ENCODE measurements around the gene TBC1D10B.

- TF ChIP-seq POLR2A (IDR thresholded peaks at IDR 0.05) (no peak), EP300 (IDR thresholded peaks at IDR 0.05) (no peak)
- TF ChIP-seq, protein P1, sequence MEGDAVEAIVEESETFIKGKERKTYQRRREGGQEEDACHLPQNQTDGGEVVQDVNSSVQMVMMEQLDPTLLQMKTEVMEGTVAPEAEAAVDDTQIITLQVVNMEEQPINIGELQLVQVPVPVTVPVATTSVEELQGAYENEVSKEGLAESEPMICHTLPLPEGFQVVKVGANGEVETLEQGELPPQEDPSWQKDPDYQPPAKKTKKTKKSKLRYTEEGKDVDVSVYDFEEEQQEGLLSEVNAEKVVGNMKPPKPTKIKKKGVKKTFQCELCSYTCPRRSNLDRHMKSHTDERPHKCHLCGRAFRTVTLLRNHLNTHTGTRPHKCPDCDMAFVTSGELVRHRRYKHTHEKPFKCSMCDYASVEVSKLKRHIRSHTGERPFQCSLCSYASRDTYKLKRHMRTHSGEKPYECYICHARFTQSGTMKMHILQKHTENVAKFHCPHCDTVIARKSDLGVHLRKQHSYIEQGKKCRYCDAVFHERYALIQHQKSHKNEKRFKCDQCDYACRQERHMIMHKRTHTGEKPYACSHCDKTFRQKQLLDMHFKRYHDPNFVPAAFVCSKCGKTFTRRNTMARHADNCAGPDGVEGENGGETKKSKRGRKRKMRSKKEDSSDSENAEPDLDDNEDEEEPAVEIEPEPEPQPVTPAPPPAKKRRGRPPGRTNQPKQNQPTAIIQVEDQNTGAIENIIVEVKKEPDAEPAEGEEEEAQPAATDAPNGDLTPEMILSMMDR (IDR thresholded peaks at IDR 0.05) = no peak
These were observed 37.7 kb upstream of the TBC1D10B start for GRCh38 chr16:30407804-30408534.

All from ovary (tissue), 3 donors.